ENCODE data around the gene TMEM82.
A peak's percentile ranks its signal among the peaks of the same experiment; 100 is the strongest.

TMEM82 gene

GRCh38 chr1:15755021-15755645 is 12.8 kb downstream of the TMEM82 start:
- no peak for TF ChIP-seq ZNF639 (tag by site-specific recombination; IDR thresholded peaks at IDR 0.05)
- TF ChIP-seq ZBTB7A (tag by site-specific recombination; IDR thresholded peaks at IDR 0.05; ENCODE audit: low read depth): no peak
- peak; percentile 64; the same call in 1 of the 2 replicates for TF ChIP-seq ZNF580 (tag by site-specific recombination; IDR thresholded peaks at IDR 0.05)
- no peak for TF ChIP-seq ZSCAN4 (tag by site-specific recombination; IDR thresholded peaks at IDR 0.05)
- TF ChIP-seq ZSCAN5A (tag by site-specific recombination; IDR thresholded peaks at IDR 0.05): no peak
- TF ChIP-seq ZNF221 (tag by site-specific recombination; IDR thresholded peaks at IDR 0.05; ENCODE audit: borderline replicate concordance): no peak
- no peak for TF ChIP-seq ELK4 (IDR thresholded peaks at IDR 0.05; ENCODE audit: borderline replicate concordance, low read depth, low read length)
- TF ChIP-seq ZNF394 (tag by site-specific recombination; IDR thresholded peaks at IDR 0.05; ENCODE audit: borderline replicate concordance): no peak
- no peak for TF ChIP-seq ZNF155 (tag by site-specific recombination; IDR thresholded peaks at IDR 0.05)
- no peak for TF ChIP-seq REST (tag by site-specific recombination; IDR thresholded peaks at IDR 0.05)
- no peak for TF ChIP-seq ZNF174 (tag by site-specific recombination; IDR thresholded peaks at IDR 0.05)
- TF ChIP-seq GLIS1 (tag by site-specific recombination; IDR thresholded peaks at IDR 0.05): peak; percentile 42
- TF ChIP-seq ZNF335 (tag by site-specific recombination; conservative IDR thresholded peaks at IDR 0.05): no peak
- TF ChIP-seq ZNF280D (tag by site-specific recombination; IDR thresholded peaks at IDR 0.05): 0 out of 2 replicates have a peak, but pooled peaks have one; percentile 60
- TF ChIP-seq ZNF175 (tag by site-specific recombination; IDR thresholded peaks at IDR 0.05): no peak
- ChIA-PET CTCF (interaction anchor here (0.6 to 1.1 kb wide), 2 partner anchors 9 to 14 kb away, joined by 4 read pairs; no protein-coding TSS in a partner anchor), POLR2A (interaction anchor here (1.8 kb wide), 1 partner anchor 11 kb away, joined by 5 read pairs; no protein-coding TSS in a partner anchor)
- H3K36me3 ChIP-seq (ENCODE audit: control insufficient read depth in 2 of 2, insufficient read depth in 1 of 2, low read length in 2 of 2): no peaks in the 10 kb centered on the region
- no peak overlapping the region for H3K4me3 ChIP-seq (ENCODE audit: low read depth, low read length)
- H3K27ac ChIP-seq (ENCODE audit: extremely low read depth, low read depth, low read length): no peak overlapping the region
- no peaks in the 10 kb centered on the region for H3K9me3 ChIP-seq (ENCODE audit: control insufficient read depth, insufficient read depth, low read depth, low read length)
- H3K4me1 ChIP-seq (ENCODE audit: control insufficient read depth, insufficient read depth, low read length): 0 out of 2 replicates have a peak, but pooled peaks cover 3% of the 10 kb centered on the region
